GM18508 (cell line): ENCODE results near the gene TTC13.

ENCODE experiments used
- ATAC-seq: cut with Tn5 transposase; IDR thresholded peaks from one replicate; pipeline ENCODE4 v1.9.1; 2021; ENCODE audit warnings: moderate number of reproducible peaks; ENCODE audit not compliant: insufficient read depth, unreplicated experiment

Gene TTC13

GRCh38 chr1:230878591-230878990 lies 100.1 kb downstream of the TTC13 start:
- ATAC-seq: no peak

GRCh38 chr1:230877924-230878590 lies 100.6 kb downstream of the TTC13 start:
- ATAC-seq: no peak

GRCh38 chr1:230877146-230877923 lies 101.3 kb downstream of the TTC13 start:
- ATAC-seq: no peak

GRCh38 chr1:230876660-230877059 lies 102.0 kb downstream of the TTC13 start:
- ATAC-seq: no peak

- no peak for ATAC-seq
Observed at GRCh38 chr1:230875370-230875769, 103.3 kb downstream of the TTC13 start.

- no peak for ATAC-seq
Observed at GRCh38 chr1:230870916-230871315, 107.7 kb downstream of the TTC13 start.

GRCh38 chr1:230869500-230869899 lies 109.2 kb downstream of the TTC13 start:
- ATAC-seq: no peak

- ATAC-seq: no peak
Observed at GRCh38 chr1:230868736-230869385, 109.8 kb downstream of the TTC13 start.

GRCh38 chr1:230867903-230868735 lies 110.5 kb downstream of the TTC13 start, which contains the start of gene C1orf198:
Gene C1orf198, minus strand, starts transcription at chr1:230868521. Its CDS starts 9 bp downstream, at chr1:230868512.
- ATAC-seq: no peak

GRCh38 chr1:230867101-230867902 lies 111.4 kb downstream of the TTC13 start:
- ATAC-seq: no peak

- no peak for ATAC-seq
Observed at GRCh38 chr1:230866171-230867070, 112.2 kb downstream of the TTC13 start.

GRCh38 chr1:230865062-230865817 lies 113.4 kb downstream of the TTC13 start:
- no peak for ATAC-seq

- no peak for ATAC-seq
Observed at GRCh38 chr1:230864441-230864840, 114.2 kb downstream of the TTC13 start.

- no peak for ATAC-seq
Observed at GRCh38 chr1:230863449-230863848, 115.2 kb downstream of the TTC13 start.

- ATAC-seq: no peak
Observed at GRCh38 chr1:230861970-230862595, 116.6 kb downstream of the TTC13 start.

- ATAC-seq: no peak
Observed at GRCh38 chr1:230861489-230861888, 117.2 kb downstream of the TTC13 start.

- no peak for ATAC-seq
Observed at GRCh38 chr1:230860617-230861384, 117.9 kb downstream of the TTC13 start.
